GM18517 (cell line): ENCODE data around the gene HIP1R.

Experiments used
- ATAC-seq: cut with Tn5 transposase; IDR thresholded peaks from one replicate; pipeline ENCODE4 v1.9.1; 2021; ENCODE audit warnings: mild to moderate bottlenecking, moderate library complexity; ENCODE audit not compliant: unreplicated experiment

The HIP1R gene

GRCh38 chr12:122860040-122860853 is 25.0 kb downstream of the HIP1R start:
- peak; percentile 49 for ATAC-seq

GRCh38 chr12:122860854-122861586 is 25.8 kb downstream of the HIP1R start:
- ATAC-seq, result no peak

- no peak for ATAC-seq
Observed at GRCh38 chr12:122861587-122861970, 26.3 kb downstream of the HIP1R start.

- ATAC-seq, result no peak
Observed at GRCh38 chr12:122862110-122862634, 26.9 kb downstream of the HIP1R start.

- no peak for ATAC-seq
Observed at GRCh38 chr12:122862872-122863701, 27.8 kb downstream of the HIP1R start.

- ATAC-seq, result no peak
Observed at GRCh38 chr12:122864894-122865253, 29.6 kb downstream of the HIP1R start.

GRCh38 chr12:122865268-122866231 is 30.3 kb downstream of the HIP1R start:
- no peak for ATAC-seq

GRCh38 chr12:122866379-122866778 is 31.1 kb downstream of the HIP1R start:
- ATAC-seq, result no peak

GRCh38 chr12:122866950-122867607 is 31.8 kb downstream of the HIP1R start:
- no peak for ATAC-seq

GRCh38 chr12:122867691-122868461 is 32.6 kb downstream of the HIP1R start:
- no peak for ATAC-seq

- ATAC-seq, result no peak
Observed at GRCh38 chr12:122868471-122869177, 33.4 kb downstream of the HIP1R start.

GRCh38 chr12:122869207-122869973 is 34.1 kb downstream of the HIP1R start:
- no peak for ATAC-seq

GRCh38 chr12:122870163-122870842 is 35.0 kb downstream of the HIP1R start:
- no peak for ATAC-seq

GRCh38 chr12:122870867-122871664 is 35.8 kb downstream of the HIP1R start:
- ATAC-seq, result no peak

- no peak for ATAC-seq
Observed at GRCh38 chr12:122871851-122872780, 36.9 kb downstream of the HIP1R start.
